NCI-H2171 treated with DMSO at 0.1 percent for 48 hours (cell line): ENCODE measurements around the gene ZBTB4.

Source experiments
- DNase-seq: peaks from one replicate; lab custom pipeline; 2025; lab: John Stamatoyannopoulos, UW

The ZBTB4 gene, protein sequence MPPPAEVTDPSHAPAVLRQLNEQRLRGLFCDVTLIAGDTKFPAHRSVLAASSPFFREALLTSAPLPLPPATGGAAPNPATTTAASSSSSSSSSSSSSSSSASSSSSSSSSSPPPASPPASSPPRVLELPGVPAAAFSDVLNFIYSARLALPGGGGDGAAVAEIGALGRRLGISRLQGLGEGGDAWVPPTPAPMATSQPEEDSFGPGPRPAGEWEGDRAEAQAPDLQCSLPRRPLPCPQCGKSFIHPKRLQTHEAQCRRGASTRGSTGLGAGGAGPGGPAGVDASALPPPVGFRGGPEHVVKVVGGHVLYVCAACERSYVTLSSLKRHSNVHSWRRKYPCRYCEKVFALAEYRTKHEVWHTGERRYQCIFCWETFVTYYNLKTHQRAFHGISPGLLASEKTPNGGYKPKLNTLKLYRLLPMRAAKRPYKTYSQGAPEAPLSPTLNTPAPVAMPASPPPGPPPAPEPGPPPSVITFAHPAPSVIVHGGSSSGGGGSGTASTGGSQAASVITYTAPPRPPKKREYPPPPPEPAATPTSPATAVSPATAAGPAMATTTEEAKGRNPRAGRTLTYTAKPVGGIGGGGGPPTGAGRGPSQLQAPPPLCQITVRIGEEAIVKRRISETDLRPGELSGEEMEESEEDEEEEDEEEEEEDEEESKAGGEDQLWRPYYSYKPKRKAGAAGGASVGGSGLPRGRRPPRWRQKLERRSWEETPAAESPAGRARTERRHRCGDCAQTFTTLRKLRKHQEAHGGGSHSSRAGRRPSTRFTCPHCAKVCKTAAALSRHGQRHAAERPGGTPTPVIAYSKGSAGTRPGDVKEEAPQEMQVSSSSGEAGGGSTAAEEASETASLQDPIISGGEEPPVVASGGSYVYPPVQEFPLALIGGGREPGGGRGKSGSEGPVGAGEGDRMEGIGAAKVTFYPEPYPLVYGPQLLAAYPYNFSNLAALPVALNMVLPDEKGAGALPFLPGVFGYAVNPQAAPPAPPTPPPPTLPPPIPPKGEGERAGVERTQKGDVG

DNA sequence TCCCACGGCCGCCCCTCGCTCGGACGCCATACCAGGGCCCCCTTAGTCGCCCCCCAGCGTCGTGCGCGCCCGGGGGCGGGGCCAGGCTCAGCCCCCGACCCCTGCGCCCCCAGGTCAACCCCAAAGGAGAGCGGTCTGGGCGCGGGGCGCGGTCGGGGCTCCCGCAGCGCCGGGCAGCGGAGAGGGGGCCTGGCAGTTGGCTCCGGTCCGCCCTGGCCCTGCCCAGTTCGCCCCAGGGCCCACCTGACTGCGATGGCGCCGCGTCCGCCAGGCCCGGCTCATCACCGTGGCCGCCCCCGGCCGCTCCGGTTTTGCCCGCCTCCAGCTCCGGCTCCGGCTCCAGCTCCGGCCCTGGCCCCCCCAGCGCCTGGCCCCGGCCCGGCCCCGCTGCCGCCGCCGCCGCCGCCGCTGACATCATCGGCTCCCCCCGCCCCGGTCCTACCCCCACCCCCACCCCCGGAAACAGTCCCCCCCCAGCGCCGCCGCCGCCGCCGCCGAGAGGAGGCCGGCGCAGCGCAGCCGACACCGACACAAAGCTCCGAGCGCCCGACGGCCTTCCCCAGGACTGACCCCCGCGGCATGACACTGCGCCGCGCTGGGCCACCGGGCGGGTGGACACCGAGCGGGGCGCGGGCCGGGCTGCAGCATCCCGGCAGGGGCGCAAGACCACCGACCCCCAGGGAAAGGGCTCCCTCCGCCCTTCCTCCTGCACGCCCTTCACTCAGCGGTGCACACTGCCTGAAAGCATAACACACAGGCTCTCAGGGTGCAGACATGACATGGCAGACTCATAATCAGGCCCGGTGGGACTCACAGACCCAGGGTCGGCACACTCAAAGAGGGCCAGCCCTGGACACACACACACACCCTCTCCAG is at the start of gene ZBTB4:
Gene ZBTB4 (minus strand): TSS at position 419 of the 876 bp plus-strand sequence. CDS start 12,830 bp downstream, outside the sequence.
- peak; percentile 63 for DNase-seq

DNA sequence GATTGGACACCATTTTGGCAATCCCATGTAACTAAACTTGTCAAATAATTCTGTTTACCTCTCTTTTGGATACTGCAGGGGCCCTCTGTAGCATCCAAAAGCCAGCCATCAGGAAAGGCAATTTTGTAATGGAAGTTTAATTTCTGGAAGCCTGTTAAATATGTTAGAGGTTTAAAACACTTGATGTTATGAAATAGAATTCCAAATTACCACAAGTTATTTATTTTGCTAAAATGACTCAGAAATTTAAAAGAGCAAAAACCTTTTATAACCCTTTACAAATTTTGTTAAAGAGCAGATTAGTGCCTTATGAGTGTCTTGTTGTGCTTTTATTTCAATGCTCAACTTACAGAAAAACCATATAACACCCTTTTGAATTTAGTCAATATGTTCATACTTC is 49.4 kb upstream of the ZBTB4 start:
- DNase-seq = no peak

DNA sequence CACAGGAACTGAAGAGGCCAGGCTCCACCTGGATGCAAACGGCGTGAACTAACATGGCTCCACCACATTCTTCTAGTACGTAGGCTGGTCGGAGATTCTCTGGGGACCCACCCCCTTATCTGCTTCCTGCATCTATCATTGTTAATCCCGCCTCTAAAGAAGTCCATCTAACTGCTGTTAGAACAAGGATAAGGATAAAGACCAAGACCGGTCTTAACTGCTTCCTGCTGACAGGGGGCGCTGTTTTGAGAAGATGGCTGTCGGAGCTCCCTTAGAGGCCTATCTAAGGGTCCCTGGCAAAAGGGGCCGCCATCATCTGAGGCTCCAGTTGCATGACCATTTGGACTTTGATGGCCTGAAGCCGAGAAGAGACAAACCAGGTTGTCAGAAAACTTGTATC is 43.6 kb upstream of the ZBTB4 start:
- no peak for DNase-seq

DNA sequence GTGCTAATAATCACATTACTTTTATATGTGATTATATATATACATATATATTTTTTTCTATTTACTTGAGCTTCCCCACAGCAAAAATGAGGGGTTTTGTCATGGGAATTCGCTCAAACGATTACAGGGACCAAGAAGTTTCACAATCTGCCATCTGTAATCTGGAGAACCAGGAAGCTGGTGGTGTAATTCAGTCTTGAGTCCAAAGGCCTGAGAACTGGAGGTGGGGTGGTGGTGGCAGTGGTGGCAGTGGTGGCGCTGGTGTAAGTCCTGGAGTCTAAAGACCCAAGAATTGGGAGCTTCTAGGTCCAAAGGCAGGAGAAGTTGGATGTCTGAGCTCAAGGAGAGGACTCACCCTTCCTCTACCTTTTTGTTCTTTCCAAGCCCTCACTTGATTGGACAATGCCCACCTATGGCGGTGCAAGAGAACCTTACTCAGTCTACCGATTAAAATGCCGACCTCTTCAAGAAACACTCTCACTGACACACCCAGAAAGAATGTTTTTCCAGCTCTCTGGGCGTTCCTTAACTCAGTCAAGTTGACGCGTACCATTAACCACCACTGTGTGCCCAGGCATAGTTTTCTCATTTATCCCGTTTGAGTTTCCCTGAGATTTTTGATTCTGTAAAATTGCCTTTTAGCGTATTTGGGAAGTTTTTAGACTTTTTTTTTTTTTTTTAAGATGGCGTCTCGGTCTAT is 36.6 kb upstream of the ZBTB4 start:
- DNase-seq = no peak

DNA sequence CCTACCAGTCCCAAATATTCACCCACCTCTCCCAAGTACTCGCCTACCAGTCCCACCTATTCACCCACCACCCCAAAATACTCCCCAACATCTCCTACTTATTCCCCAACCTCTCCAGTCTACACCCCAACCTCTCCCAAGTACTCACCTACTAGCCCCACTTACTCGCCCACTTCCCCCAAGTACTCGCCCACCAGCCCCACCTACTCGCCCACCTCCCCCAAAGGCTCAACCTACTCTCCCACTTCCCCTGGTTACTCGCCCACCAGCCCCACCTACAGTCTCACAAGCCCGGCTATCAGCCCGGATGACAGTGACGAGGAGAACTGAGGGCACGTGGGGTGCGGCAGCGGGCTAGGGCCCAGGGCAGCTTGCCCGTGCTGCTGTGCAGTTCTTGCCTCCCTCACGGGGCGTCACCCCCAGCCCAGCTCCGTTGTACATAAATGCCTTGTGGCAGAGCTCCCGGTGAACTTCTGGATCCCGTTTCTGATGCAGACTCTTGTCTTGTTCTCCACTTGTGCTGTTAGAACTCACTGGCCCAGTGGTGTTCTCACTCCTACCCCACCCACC is 34.5 kb upstream of the ZBTB4 start:
- no peak for DNase-seq

DNA sequence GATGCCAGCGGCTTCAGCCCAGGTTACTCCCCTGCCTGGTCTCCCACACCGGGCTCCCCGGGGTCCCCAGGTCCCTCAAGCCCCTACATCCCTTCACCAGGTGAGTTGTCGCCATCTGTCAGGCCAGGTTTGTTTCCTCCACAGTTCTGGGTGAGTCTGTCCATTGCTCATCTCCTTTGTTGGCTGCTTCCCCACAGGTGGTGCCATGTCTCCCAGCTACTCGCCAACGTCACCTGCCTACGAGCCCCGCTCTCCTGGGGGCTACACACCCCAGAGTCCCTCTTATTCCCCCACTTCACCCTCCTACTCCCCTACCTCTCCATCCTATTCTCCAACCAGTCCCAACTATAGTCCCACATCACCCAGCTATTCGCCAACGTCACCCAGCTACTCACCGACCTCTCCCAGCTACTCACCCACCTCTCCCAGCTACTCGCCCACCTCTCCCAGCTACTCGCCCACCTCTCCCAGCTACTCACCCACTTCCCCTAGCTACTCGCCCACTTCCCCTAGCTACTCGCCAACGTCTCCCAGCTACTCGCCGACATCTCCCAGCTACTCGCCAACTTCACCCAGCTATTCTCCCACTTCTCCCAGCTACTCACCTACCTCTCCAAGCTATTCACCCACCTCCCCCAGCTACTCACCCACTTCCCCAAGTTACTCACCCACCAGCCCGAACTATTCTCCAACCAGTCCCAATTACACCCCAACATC is 33.6 kb upstream of the ZBTB4 start:
- no peak for DNase-seq

DNA sequence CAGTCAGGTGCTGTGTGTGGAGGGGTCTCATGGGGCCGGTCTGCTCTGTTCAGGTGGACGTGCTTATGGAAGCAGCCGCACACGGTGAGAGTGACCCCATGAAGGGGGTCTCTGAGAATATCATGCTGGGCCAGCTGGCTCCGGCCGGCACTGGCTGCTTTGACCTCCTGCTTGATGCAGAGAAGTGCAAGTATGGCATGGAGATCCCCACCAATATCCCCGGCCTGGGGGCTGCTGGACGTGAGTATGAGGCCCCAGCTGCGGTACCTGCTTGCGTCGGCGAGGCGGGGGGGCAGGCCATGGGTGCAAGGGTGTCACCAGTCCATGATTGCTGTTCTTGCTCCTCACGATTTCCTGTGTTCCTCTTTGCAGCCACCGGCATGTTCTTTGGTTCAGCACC is 32.7 kb upstream of the ZBTB4 start:
- no peak for DNase-seq

DNA sequence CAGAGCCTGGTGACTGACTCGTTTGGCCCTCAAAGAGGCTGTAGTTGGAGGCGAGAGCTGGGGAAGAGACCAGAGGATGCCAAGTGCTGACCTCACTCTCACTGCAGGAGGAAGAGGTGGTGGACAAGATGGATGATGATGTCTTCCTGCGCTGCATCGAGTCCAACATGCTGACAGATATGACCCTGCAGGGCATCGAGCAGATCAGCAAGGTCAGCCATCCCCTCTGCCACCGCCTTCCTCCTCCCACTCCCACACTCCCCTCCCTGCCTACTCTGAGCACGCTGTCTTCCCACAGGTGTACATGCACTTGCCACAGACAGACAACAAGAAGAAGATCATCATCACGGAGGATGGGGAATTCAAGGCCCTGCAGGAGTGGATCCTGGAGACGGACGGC is 31.7 kb upstream of the ZBTB4 start:
- DNase-seq = no peak

DNA sequence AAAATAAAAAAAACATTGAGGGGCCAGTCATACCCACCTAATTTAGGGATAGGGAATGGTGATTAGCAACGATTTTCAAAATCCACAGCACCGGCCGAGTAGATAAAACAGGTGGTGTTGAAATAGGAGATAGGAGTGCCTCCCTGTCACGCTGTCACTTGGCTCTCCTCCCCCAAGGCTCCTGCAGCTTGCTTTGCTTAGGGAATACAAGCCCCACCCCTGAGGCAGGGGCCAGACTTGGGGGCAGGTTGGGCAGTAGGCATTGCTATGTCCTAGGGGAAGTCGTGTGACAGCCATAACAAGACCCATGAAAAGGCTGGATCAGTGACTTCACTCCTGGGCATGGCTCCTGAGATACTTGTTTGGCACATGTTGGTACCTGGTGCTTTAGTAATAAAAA is 30.5 kb upstream of the ZBTB4 start:
- DNase-seq = no peak

DNA sequence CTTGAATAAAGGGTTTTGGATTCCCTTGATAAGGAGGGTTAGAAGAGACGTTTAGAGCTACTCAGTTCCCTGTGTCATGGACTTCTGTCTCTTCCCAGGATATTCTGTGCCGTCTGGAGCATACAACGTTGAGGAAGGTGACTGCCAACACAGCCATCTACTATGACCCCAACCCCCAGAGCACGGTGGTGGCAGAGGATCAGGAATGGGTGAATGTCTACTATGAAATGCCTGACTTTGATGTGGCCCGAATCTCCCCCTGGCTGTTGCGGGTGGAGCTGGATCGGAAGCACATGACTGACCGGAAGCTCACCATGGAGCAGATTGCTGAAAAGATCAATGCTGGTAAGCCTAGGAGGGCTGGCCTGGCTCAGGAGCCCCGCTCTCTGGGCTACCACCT is 29.4 kb upstream of the ZBTB4 start:
- no peak for DNase-seq

DNA sequence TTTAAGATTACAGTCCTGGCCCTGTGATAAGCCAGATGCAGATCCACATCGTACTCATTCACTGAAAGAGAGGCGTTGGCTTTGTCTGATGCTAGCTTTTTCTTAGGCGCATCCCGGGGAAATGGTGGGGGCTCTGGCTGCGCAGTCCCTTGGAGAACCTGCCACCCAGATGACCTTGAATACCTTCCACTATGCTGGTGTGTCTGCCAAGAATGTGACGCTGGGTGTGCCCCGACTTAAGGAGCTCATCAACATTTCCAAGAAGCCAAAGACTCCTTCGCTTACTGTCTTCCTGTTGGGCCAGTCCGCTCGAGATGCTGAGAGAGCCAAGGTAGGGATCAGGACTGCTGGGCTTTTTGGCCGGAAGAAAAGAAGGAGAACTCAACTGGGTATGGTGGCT is 28.7 kb upstream of the ZBTB4 start:
- no peak for DNase-seq

DNA sequence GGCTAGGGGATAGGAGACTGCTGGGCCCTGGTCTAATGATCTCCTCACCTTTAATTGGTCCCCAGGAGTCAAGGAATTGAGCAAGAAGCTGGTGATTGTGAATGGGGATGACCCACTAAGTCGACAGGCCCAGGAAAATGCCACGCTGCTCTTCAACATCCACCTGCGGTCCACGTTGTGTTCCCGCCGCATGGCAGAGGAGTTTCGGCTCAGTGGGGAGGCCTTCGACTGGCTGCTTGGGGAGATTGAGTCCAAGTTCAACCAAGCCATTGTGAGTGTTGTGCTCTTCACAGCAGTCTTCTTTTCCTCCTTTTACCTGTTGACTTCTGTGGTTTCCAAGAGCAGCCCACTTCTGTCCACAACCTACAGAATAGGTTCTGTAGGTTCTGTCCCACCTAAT is 24.1 kb upstream of the ZBTB4 start:
- no peak for DNase-seq

DNA sequence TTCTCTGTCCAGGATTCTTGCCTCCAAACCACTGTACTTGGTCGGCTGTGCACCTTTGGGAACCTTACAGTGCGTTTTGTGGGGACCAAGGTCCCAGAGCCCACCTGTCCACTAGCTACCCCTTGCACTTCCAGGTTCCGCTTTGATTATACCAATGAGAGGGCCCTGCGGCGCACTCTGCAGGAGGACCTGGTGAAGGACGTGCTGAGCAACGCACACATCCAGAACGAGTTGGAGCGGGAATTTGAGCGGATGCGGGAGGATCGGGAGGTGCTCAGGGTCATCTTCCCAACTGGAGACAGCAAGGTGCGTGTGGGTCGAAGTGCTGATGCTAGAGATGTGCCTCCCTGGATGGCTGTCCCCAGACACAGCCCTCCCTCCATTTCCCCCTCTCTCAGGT is 23.6 kb upstream of the ZBTB4 start:
- DNase-seq = no peak

DNA sequence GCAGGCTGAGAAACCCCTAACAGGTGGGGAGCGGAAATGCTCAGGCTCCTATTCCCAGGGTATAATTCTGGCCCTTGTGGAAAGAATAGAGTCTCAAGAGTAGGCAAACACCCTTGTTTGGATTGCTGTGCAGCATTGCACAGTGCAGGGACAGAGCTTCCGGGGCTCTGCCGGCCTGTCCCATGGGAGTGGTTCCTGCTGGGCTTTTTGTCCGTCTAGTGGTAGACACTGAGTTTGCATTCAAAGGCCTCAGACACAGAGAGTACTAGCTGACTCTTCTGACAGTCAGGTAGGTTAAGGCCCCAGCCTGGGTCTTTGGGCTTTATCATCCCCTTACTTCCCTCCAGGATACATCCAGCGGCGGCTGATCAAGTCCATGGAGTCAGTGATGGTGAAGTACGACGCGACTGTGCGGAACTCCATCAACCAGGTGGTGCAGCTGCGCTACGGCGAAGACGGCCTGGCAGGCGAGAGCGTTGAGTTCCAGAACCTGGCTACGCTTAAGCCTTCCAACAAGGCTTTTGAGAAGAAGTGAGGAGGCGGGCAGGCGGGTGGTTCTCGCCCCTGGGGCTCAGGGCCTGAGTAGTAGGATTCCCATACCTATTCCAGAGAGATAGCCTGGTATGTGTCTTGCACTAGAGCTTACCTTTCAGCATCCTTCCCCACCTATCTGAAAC is 22.9 kb upstream of the ZBTB4 start:
- DNase-seq = no peak

DNA sequence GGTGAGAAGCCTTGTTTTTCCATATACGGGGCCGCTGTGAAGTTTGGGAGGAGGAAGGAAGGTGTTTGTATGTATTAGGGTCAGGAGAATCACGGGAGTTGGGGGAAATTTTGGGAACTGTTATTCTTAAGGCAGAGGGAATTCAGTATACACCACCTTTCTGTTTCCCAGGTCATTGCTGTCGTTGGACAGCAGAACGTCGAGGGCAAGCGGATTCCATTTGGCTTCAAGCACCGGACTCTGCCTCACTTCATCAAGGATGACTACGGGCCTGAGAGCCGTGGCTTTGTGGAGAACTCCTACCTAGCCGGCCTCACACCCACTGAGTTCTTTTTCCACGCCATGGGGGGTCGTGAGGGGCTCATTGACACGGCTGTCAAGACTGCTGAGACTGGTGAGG is 22.3 kb upstream of the ZBTB4 start:
- DNase-seq = no peak

DNA sequence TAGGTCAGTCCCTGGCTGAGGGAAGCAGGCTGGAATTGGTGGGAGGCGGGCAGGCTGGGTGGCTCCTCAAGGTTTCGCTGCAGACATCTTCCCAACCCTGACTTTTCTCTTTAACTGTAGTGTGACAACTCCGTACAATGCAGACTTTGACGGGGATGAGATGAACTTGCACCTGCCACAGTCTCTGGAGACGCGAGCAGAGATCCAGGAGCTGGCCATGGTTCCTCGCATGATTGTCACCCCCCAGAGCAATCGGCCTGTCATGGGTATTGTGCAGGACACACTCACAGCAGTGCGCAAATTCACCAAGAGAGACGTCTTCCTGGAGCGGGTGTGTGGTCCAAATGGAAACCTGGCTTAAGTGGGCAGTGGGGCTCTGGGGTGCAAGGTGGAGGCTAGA is 19.7 kb upstream of the ZBTB4 start:
- DNase-seq = no peak

DNA sequence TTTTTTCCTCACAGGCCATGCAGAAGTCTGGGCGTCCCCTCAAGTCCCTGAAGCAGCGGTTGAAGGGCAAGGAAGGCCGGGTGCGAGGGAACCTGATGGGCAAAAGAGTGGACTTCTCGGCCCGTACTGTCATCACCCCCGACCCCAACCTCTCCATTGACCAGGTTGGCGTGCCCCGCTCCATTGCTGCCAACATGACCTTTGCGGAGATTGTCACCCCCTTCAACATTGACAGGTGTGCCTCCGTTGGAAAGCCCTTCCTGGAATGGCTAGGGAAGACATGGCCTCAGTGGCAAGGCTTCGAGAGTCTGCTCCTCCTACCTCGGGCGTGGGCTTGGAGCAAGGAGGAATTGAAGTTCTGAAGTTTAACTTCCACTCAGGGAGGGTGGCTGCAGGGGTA is 18.2 kb upstream of the ZBTB4 start:
- DNase-seq = no peak

DNA sequence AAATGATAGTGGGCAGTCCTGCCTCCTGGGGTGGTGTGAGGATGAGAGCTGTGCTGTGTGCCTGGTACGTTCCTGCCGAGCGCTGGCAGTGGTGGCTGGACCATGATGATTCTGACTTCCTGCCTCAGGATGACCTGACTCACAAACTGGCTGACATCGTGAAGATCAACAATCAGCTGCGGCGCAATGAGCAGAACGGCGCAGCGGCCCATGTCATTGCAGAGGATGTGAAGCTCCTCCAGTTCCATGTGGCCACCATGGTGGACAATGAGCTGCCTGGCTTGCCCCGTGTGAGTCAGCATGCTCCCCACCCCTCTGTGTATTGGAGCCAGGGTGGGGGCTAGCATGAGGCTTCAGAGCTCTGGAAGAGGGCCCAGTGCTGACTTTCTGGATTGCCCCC is 17.8 kb upstream of the ZBTB4 start:
- DNase-seq = no peak

DNA sequence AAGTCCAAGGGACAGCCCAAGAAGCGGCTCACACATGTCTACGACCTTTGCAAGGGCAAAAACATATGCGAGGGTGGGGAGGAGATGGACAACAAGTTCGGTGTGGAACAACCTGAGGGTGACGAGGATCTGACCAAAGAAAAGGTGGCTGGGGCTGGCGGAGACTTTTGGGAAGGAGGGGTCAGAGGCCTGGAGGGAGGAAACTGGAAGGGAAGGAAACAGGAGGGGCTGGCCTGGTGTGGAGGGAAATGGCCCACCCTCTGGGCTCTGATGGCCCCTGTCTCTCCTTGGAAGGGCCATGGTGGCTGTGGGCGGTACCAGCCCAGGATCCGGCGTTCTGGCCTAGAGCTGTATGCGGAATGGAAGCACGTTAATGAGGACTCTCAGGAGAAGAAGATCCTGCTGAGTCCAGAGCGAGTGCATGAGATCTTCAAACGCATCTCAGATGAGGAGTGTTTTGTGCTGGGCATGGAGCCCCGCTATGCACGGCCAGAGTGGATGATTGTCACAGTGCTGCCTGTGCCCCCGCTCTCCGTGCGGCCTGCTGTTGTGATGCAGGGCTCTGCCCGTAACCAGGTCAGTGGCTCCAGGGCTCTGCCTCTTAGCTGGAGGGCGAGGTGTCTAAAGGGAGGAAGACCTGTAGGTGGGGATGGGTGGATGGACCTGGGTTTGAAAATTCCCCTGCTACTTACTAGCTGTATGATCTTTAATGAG is 17.2 kb upstream of the ZBTB4 start:
- no peak for DNase-seq
